G401 (cell line): Measurements from ENCODE around the gene KRTAP10-9. TPM values are rescaled to one million over a fixed set of nuclear protein-coding genes. Genes with fewer than 3 reads are reported as not detected.

Experiments used
- total RNA-seq: library from RNA; depleted of rRNA; stranded (reverse); fragments of >200 nt; shearing (Covaris generic); gene quantifications from 2 replicates; pipeline ENCODE4 v1.2.3, GENCODE V29; 2014; rRNA removed

KRTAP10-9 gene
- total RNA-seq, 1 experiment from 2014 or later: not detected

Other genes starting within 250 kb of the KRTAP10-9 start
- gene LRRC3, start 171.6 kb upstream of the KRTAP10-9 start, total RNA-seq: 0.55 and 2.3 TPM in 2 replicates
- gene KRTAP10-1, start 86.9 kb upstream of the KRTAP10-9 start, total RNA-seq: not detected in 2 replicates
- not detected in 2 replicates for gene KRTAP10-2, start 75.6 kb upstream of the KRTAP10-9 start, total RNA-seq
- not detected in 2 replicates for gene KRTAP10-3, start 68.3 kb upstream of the KRTAP10-9 start, total RNA-seq
- gene KRTAP10-4, start 53.4 kb upstream of the KRTAP10-9 start, total RNA-seq: not detected in 2 replicates
- not detected in 2 replicates for gene KRTAP10-5, start 46.5 kb upstream of the KRTAP10-9 start, total RNA-seq
- gene KRTAP10-6, start 34.6 kb upstream of the KRTAP10-9 start, total RNA-seq: not detected in 2 replicates
- gene KRTAP10-7, start 26.5 kb upstream of the KRTAP10-9 start, total RNA-seq: not detected in 2 replicates
- gene KRTAP10-8, start 15.0 kb upstream of the KRTAP10-9 start, total RNA-seq: not detected in 2 replicates
- not detected in 2 replicates for gene KRTAP10-10, start 10.3 kb downstream of the KRTAP10-9 start, total RNA-seq
- gene KRTAP10-11, start 19.3 kb downstream of the KRTAP10-9 start, total RNA-seq: not detected in 2 replicates
- not detected in 2 replicates for gene KRTAP12-4, start 27.6 kb downstream of the KRTAP10-9 start, total RNA-seq
- not detected in 2 replicates for gene KRTAP12-3, start 30.8 kb downstream of the KRTAP10-9 start, total RNA-seq
- gene KRTAP12-2, start 39.8 kb downstream of the KRTAP10-9 start, total RNA-seq: not detected in 2 replicates
- gene KRTAP12-1, start 55.1 kb downstream of the KRTAP10-9 start, total RNA-seq: not detected in 2 replicates
- gene KRTAP10-12, start 70.1 kb downstream of the KRTAP10-9 start, total RNA-seq: not detected in 2 replicates
- gene TSPEAR, start 84.5 kb downstream of the KRTAP10-9 start, total RNA-seq: not detected in 2 replicates
- gene UBE2G2, start 174.7 kb downstream of the KRTAP10-9 start, total RNA-seq: 55.2 and 61.8 TPM in 2 replicates
- 54.2 and 59.0 TPM in 2 replicates for gene SUMO3, start 191.0 kb downstream of the KRTAP10-9 start, total RNA-seq
- 172 and 243 TPM in 2 replicates for gene PTTG1IP, start 246.6 kb downstream of the KRTAP10-9 start, total RNA-seq